Neural cell (in vitro differentiated cells): ENCODE results near the gene NAGLU.

Experiments used
- EZH2 ChIP-seq: fragments of 200-600, 300-800 bp; shearing (Covaris generic), sonication (generic); IDR thresholded peaks from 2 replicates; pipeline ENCODE4 v1.6.1; 2014; ENCODE audit warnings: antibody characterized with exemption, low read length, borderline replicate concordance, mild to moderate bottlenecking; ENCODE audit not compliant: insufficient read depth, poor library complexity, severe bottlenecking
- MXI1 ChIP-seq: fragments of 450-650 bp; conservative IDR thresholded peaks from 2 replicates; pipeline ENCODE4 v1.6.1; 2014; ENCODE audit warnings: antibody characterized with exemption, mild to moderate bottlenecking; ENCODE audit not compliant: poor library complexity, severe bottlenecking
- REST ChIP-seq: IDR thresholded peaks from 2 replicates; pipeline ENCODE4 v1.6.1; 2012; ENCODE audit warnings: borderline replicate concordance
- TF ChIP-seq, protein P1 (sequence below): fragments of 450-650 bp; IDR thresholded peaks from 2 replicates; pipeline ENCODE4 v1.5.1; 2014; ENCODE audit warnings: antibody characterized with exemption, mild to moderate bottlenecking, moderate library complexity; ENCODE audit not compliant: poor library complexity, severe bottlenecking

- TF ChIP-seq REST: no peak
- no peak for TF ChIP-seq EZH2
- TF ChIP-seq, protein P1, sequence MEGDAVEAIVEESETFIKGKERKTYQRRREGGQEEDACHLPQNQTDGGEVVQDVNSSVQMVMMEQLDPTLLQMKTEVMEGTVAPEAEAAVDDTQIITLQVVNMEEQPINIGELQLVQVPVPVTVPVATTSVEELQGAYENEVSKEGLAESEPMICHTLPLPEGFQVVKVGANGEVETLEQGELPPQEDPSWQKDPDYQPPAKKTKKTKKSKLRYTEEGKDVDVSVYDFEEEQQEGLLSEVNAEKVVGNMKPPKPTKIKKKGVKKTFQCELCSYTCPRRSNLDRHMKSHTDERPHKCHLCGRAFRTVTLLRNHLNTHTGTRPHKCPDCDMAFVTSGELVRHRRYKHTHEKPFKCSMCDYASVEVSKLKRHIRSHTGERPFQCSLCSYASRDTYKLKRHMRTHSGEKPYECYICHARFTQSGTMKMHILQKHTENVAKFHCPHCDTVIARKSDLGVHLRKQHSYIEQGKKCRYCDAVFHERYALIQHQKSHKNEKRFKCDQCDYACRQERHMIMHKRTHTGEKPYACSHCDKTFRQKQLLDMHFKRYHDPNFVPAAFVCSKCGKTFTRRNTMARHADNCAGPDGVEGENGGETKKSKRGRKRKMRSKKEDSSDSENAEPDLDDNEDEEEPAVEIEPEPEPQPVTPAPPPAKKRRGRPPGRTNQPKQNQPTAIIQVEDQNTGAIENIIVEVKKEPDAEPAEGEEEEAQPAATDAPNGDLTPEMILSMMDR: no peak
- TF ChIP-seq MXI1: no peak
Measured at GRCh38 chr17:42498828-42499227, 37.2 kb upstream of the NAGLU start.
